A549 (cell line): ENCODE data around the gene TLK1. TPM values are rescaled to one million over a fixed set of nuclear protein-coding genes. Genes with fewer than 3 reads are reported as not detected.

Experiments used
- ATAC-seq, 2 experiments: fragments of 200-7000 bp in 1 of 2; fragments of >200 bp in 1 of 2; cut with Nextera tagmentation in 1 of 2; cut with Tn5 transposase in 1 of 2; 3 replicates each; pipeline versions ENCODE4 v1.8.0 to v1.9.1; 2018 to 2020; ENCODE audit warnings: mild to moderate bottlenecking in 1 of 2, moderate library complexity in 1 of 2
- CTCF ChIA-PET: fragments of 300-600 bp; sonication (Branson Sonifier 250); formaldehyde crosslinking; extraction: SDS; loops from one replicate; lab custom pipeline; 2021; ENCODE audit warnings: antibody characterized with exemption, inconsistent platforms; lab: Yijun Ruan, JAX
- POLR2A ChIA-PET: fragments of 350-600 bp; formaldehyde crosslinking; extraction: SDS; loops from one replicate; lab custom pipeline; 2021; ENCODE audit warnings: antibody characterized with exemption, inconsistent platforms; lab: Yijun Ruan, JAX
- DNase-seq, 2 experiments: peaks; one replicate each; pipeline versions ENCODE4 v3.0.0 to v3.0.0-alpha.2; 2011 to 2016; ENCODE audit warnings: low read depth in 1 of 2, low spot score in 1 of 2
- FAIRE-seq: peaks from 2 replicates; lab custom pipeline; 2011; peaks lifted over from hg19 to GRCh38; lab: Jason Lieb, UNC
- H3K27ac ChIP-seq, 2 experiments: fragments of >200 bp; sonication (Bioruptor Twin); formaldehyde crosslinking; 3 replicates each; pipeline ENCODE4 v1.5.1; 2016 to 2017
- H3K4me1 ChIP-seq: fragments of >200 bp; sonication (Bioruptor Twin); formaldehyde crosslinking; 3 replicates; pipeline ENCODE4 v1.6.1; 2016
- H3K4me2 ChIP-seq: fragments of >200 bp; sonication (Bioruptor Twin); formaldehyde crosslinking; 3 replicates; pipeline ENCODE4 v1.6.1; 2016
- H3K4me3 ChIP-seq: fragments of >200 bp; sonication (Bioruptor Twin); formaldehyde crosslinking; 3 replicates; pipeline ENCODE4 v1.5.1; 2016
- H3K9me3 ChIP-seq: fragments of >200 bp; sonication (Bioruptor Twin); formaldehyde crosslinking; 3 replicates; pipeline ENCODE4 v1.6.1; 2016
- CHD4 ChIP-seq: fragments of 200-600 bp; sonication (generic); IDR thresholded peaks from 2 replicates; pipeline ENCODE4 v1.6.1; 2016; ENCODE audit warnings: antibody characterized with exemption, mild to moderate bottlenecking, borderline replicate concordance
- EP300 ChIP-seq, 2 experiments: fragments of >200 bp; sonication (Bioruptor Twin); formaldehyde crosslinking; IDR thresholded peaks; 2 replicates in 1 of 2; 3 replicates in 1 of 2; pipeline ENCODE4 v1.6.1; 2016 to 2017
- FOSL2 ChIP-seq, 2 experiments: fragments of 450-650 bp in 1 of 2; fragments of >200 bp in 1 of 2; sonication (Bioruptor Twin) in 1 of 2; formaldehyde crosslinking; IDR thresholded peaks; 2 replicates each; pipeline versions ENCODE4 v1.5.0 to v1.6.1; 2016 to 2020; ENCODE audit warnings: mild to moderate bottlenecking in 1 of 2, moderate library complexity in 1 of 2
- MAX ChIP-seq: IDR thresholded peaks from 2 replicates; pipeline ENCODE4 v1.6.1; 2012
- PHF8 ChIP-seq: fragments of 200-600 bp; sonication (generic); IDR thresholded peaks from 2 replicates; pipeline ENCODE4 v1.6.1; 2016; ENCODE audit warnings: low read depth, mild to moderate bottlenecking, antibody characterized with exemption, moderate library complexity, borderline replicate concordance
- POLR2A ChIP-seq: IDR thresholded peaks from 2 replicates; pipeline ENCODE4 v1.6.1; 2012; ENCODE audit warnings: mild to moderate bottlenecking, low read length
- RARB ChIP-seq: fragments of 250-450 bp; sonication (Bioruptor Pico); IDR thresholded peaks from 2 replicates; pipeline ENCODE4 v1.8.0; 2021; ENCODE audit warnings: mild to moderate bottlenecking, moderate library complexity
- SMC3 ChIP-seq: fragments of >200 bp; sonication (Bioruptor Twin); formaldehyde crosslinking; IDR thresholded peaks from 3 replicates; pipeline ENCODE4 v1.6.1; 2018; ENCODE audit warnings: inconsistent platforms
- USF2 ChIP-seq: fragments of 450-650 bp; IDR thresholded peaks from 2 replicates; pipeline ENCODE4 v1.6.1; 2014; ENCODE audit warnings: antibody characterized with exemption
- ZSCAN20 ChIP-seq: fragments of 250-450 bp; sonication (Bioruptor Pico); IDR thresholded peaks from 2 replicates; pipeline ENCODE4 v1.8.0; 2022; ENCODE audit warnings: mild to moderate bottlenecking, moderate library complexity
- WGBS: methylation state at CpG from one replicate; pipeline ENCODE4 v1.1.6; 2017; ENCODE audit errors: missing lambda C conversion rate; 5-methylcytosine and 5-hydroxymethylcytosine counted together
- polyA plus RNA-seq, 4 experiments: library from polyadenylated mRNA; depleted of rRNA in 3 of 4; stranded (reverse); fragments of >200 nt; fragmentation: RNase III in 1 of 4; extraction: RNeasy Plus Mini Kit Qiagen cat#74134 plus additional on column Dnase treatment in 1 of 4; gene quantifications; 2 replicates in 3 of 4; 3 replicates in 1 of 4; pipeline ENCODE4 v1.2.3, GENCODE V29; 2011 to 2017
- TF ChIP-seq, protein P1 (sequence below): fragments of 200-600 bp; sonication (generic); IDR thresholded peaks from 2 replicates; pipeline ENCODE4 v1.6.1; 2016; ENCODE audit warnings: antibody characterized with exemption, mild to moderate bottlenecking, moderate library complexity
- TF ChIP-seq, protein P2 (sequence below): fragments of >200 bp; sonication (Bioruptor Twin); formaldehyde crosslinking; IDR thresholded peaks from 3 replicates; pipeline ENCODE4 v1.6.1; 2016

The TLK1 gene
- polyA plus RNA-seq, 2 of the 4 experiments (the other 2 are of a cell fraction) = 16.9 to 28.9 TPM

GRCh38 chr2:171158036-171158789, 2.5 kb downstream of the TLK1 start:
- FAIRE-seq = peak; percentile 13
- peaks cover 39% of the 10 kb centered on the region for H3K4me1 ChIP-seq
- DNase-seq = no peak
- 71% methylated on average over 9 of the region's 9 CpGs for WGBS
- ChIA-PET CTCF (interaction anchor here (0.7 to 6.5 kb wide), 12 partner anchors 8 to 264 kb away, joined by 3 to 31 read pairs (median 4); partner anchors contain the start of gene GORASP2), POLR2A (no interaction called here)
- peak overlapping the region; percentile 91 for H3K4me3 ChIP-seq
- ATAC-seq = no peak
- H3K4me2 ChIP-seq = peak overlapping the region; percentile 83
- no peak overlapping the region for H3K27ac ChIP-seq
- TF ChIP-seq MAX = no peak
- no peak for TF ChIP-seq FOSL2 (IDR thresholded peaks at IDR 0.05)
- no peak for TF ChIP-seq FOSL2 (CRISPR knock-in tag; IDR thresholded peaks at IDR 0.05)
- TF ChIP-seq PHF8 = no peak
- no peak for TF ChIP-seq ZSCAN20 (CRISPR knock-in tag)
- TF ChIP-seq, protein P1, sequence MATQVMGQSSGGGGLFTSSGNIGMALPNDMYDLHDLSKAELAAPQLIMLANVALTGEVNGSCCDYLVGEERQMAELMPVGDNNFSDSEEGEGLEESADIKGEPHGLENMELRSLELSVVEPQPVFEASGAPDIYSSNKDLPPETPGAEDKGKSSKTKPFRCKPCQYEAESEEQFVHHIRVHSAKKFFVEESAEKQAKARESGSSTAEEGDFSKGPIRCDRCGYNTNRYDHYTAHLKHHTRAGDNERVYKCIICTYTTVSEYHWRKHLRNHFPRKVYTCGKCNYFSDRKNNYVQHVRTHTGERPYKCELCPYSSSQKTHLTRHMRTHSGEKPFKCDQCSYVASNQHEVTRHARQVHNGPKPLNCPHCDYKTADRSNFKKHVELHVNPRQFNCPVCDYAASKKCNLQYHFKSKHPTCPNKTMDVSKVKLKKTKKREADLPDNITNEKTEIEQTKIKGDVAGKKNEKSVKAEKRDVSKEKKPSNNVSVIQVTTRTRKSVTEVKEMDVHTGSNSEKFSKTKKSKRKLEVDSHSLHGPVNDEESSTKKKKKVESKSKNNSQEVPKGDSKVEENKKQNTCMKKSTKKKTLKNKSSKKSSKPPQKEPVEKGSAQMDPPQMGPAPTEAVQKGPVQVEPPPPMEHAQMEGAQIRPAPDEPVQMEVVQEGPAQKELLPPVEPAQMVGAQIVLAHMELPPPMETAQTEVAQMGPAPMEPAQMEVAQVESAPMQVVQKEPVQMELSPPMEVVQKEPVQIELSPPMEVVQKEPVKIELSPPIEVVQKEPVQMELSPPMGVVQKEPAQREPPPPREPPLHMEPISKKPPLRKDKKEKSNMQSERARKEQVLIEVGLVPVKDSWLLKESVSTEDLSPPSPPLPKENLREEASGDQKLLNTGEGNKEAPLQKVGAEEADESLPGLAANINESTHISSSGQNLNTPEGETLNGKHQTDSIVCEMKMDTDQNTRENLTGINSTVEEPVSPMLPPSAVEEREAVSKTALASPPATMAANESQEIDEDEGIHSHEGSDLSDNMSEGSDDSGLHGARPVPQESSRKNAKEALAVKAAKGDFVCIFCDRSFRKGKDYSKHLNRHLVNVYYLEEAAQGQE = no peak
- TF ChIP-seq USF2 = no peak
- TF ChIP-seq RARB (CRISPR knock-in tag) = no peak
- no peak for TF ChIP-seq CHD4
- TF ChIP-seq SMC3 = no peak
- TF ChIP-seq POLR2A = no peak
- H3K9me3 ChIP-seq = no peaks in the 10 kb centered on the region

- H3K27ac ChIP-seq = no peak overlapping the region
- ChIA-PET CTCF (interaction anchor here (1.6 to 4.5 kb wide), 2 partner anchors 185 to 228 kb away, joined by 5 to 19 read pairs; partner anchors contain the start of gene GORASP2), POLR2A (no interaction called here)
- no peaks in the 10 kb centered on the region for H3K9me3 ChIP-seq
- H3K4me2 ChIP-seq = no peak overlapping the region
- no peak for DNase-seq
- WGBS = 94% methylated on average over 3 of the region's 3 CpGs
- FAIRE-seq = no peak
- no peak for ATAC-seq
- H3K4me1 ChIP-seq = peaks cover 39% of the 10 kb centered on the region
- H3K4me3 ChIP-seq = no peak overlapping the region
- TF ChIP-seq EP300 (IDR thresholded peaks at IDR 0.05) = no peak
Measured at GRCh38 chr2:171157109-171157500, 3.6 kb downstream of the TLK1 start.

- peaks cover 46% of the 10 kb centered on the region for H3K4me1 ChIP-seq
- ChIA-PET CTCF (interaction anchor here (1.6 to 2.2 kb wide), 2 partner anchors 11 to 262 kb away, joined by 3 to 8 read pairs; no protein-coding TSS in a partner anchor), POLR2A (interaction anchor here (1.0 kb wide), 1 partner anchor 279 kb away, joined by 4 read pairs; the partner anchor contains the start of genes DCAF17 and METTL8)
- no peak overlapping the region for H3K4me3 ChIP-seq
- no peak overlapping the region for H3K27ac ChIP-seq
- TF ChIP-seq, protein P2, sequence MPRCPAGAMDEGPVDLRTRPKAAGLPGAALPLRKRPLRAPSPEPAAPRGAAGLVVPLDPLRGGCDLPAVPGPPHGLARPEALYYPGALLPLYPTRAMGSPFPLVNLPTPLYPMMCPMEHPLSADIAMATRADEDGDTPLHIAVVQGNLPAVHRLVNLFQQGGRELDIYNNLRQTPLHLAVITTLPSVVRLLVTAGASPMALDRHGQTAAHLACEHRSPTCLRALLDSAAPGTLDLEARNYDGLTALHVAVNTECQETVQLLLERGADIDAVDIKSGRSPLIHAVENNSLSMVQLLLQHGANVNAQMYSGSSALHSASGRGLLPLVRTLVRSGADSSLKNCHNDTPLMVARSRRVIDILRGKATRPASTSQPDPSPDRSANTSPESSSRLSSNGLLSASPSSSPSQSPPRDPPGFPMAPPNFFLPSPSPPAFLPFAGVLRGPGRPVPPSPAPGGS = no peak
- TF ChIP-seq FOSL2 (IDR thresholded peaks at IDR 0.05) (no peak), FOSL2 (CRISPR knock-in tag; IDR thresholded peaks at IDR 0.05) (no peak), PHF8 (no peak)
- TF ChIP-seq, protein P1 = no peak
- FAIRE-seq (no peak), DNase-seq (no peak), ATAC-seq (no peak)
- 36% methylated on average over 1 of the region's 1 CpG for WGBS
- no peaks in the 10 kb centered on the region for H3K9me3 ChIP-seq
- peak overlapping the region; percentile 39 for H3K4me2 ChIP-seq
Measured at GRCh38 chr2:171154348-171154747, 6.3 kb downstream of the TLK1 start.
